ENCODE measurements around the gene KCTD3.

Gene KCTD3

GRCh38 chr1:215606564-215607168 is 39.6 kb downstream of the KCTD3 start:
- no peak for DNase-seq (ENCODE audit: low read depth)

- no peak for DNase-seq (ENCODE audit: low read depth)
These were observed 40.3 kb downstream of the KCTD3 start for GRCh38 chr1:215607412-215607811.

GRCh38 chr1:215608646-215609045 is 41.5 kb downstream of the KCTD3 start:
- DNase-seq (ENCODE audit: low read depth): no peak

- no peak for DNase-seq (ENCODE audit: low read depth)
These were observed 45.3 kb downstream of the KCTD3 start for GRCh38 chr1:215612391-215612790.

GRCh38 chr1:215617979-215618378 is 50.9 kb downstream of the KCTD3 start:
- DNase-seq (ENCODE audit: low read depth): no peak

- no peak for DNase-seq (ENCODE audit: low read depth)
These were observed 56.1 kb downstream of the KCTD3 start for GRCh38 chr1:215623162-215623561.

GRCh38 chr1:215625949-215626348 is 58.8 kb downstream of the KCTD3 start:
- no peak for DNase-seq (ENCODE audit: low read depth)

GRCh38 chr1:215631040-215631439 is 63.9 kb downstream of the KCTD3 start:
- DNase-seq (ENCODE audit: low read depth): no peak

- DNase-seq (ENCODE audit: low read depth): no peak
These were observed 64.4 kb downstream of the KCTD3 start for GRCh38 chr1:215631489-215631888.

GRCh38 chr1:215635827-215636226 is 68.7 kb downstream of the KCTD3 start:
- no peak for DNase-seq (ENCODE audit: low read depth)

GRCh38 chr1:215636258-215636965 is 69.3 kb downstream of the KCTD3 start:
- DNase-seq (ENCODE audit: low read depth): peak; percentile 52

- peak; percentile 54 for DNase-seq (ENCODE audit: low read depth)
These were observed 70.0 kb downstream of the KCTD3 start for GRCh38 chr1:215637041-215637573.

GRCh38 chr1:215640429-215641148 is 73.5 kb downstream of the KCTD3 start:
- no peak for DNase-seq (ENCODE audit: low read depth)

GRCh38 chr1:215643592-215644321 is 76.7 kb downstream of the KCTD3 start:
- DNase-seq (ENCODE audit: low read depth): no peak

- no peak for DNase-seq (ENCODE audit: low read depth)
These were observed 78.1 kb downstream of the KCTD3 start for GRCh38 chr1:215645182-215645581.

- no peak for DNase-seq (ENCODE audit: low read depth)
These were observed 78.8 kb downstream of the KCTD3 start for GRCh38 chr1:215645861-215646260.

- no peak for DNase-seq (ENCODE audit: low read depth)
These were observed 80.6 kb downstream of the KCTD3 start for GRCh38 chr1:215647738-215648137.

GRCh38 chr1:215648957-215649356 is 81.9 kb downstream of the KCTD3 start:
- DNase-seq (ENCODE audit: low read depth): no peak

- no peak for DNase-seq (ENCODE audit: low read depth)
These were observed 83.5 kb downstream of the KCTD3 start for GRCh38 chr1:215650446-215651149.

- no peak for DNase-seq (ENCODE audit: low read depth)
These were observed 84.8 kb downstream of the KCTD3 start for GRCh38 chr1:215651867-215652266.

- no peak for DNase-seq (ENCODE audit: low read depth)
These were observed 85.3 kb downstream of the KCTD3 start for GRCh38 chr1:215652371-215652770.

GRCh38 chr1:215657047-215657446 is 89.9 kb downstream of the KCTD3 start:
- no peak for DNase-seq (ENCODE audit: low read depth)
